Ammon's horn (tissue), 1 donor: ENCODE results near the gene GLA.

Source experiments
- DNase-seq: peaks from one replicate; pipeline ENCODE4 v3.0.0-alpha.2; 2016; ENCODE audit warnings: low spot score

Gene GLA

GRCh38 chrX:101407748-101408531, at the start of gene GLA, which contains the start of gene HNRNPH2:
GLA (minus strand) TSS chrX:101407925; CDS start chrX:101407903, 22 bp downstream.
HNRNPH2 (plus strand) TSS chrX:101408222; CDS start chrX:101411989, 3,767 bp downstream.
- DNase-seq, result peak; percentile 96

GRCh38 chrX:101452056-101452455, 44.3 kb upstream of the GLA start:
- DNase-seq, result no peak

DNA sequence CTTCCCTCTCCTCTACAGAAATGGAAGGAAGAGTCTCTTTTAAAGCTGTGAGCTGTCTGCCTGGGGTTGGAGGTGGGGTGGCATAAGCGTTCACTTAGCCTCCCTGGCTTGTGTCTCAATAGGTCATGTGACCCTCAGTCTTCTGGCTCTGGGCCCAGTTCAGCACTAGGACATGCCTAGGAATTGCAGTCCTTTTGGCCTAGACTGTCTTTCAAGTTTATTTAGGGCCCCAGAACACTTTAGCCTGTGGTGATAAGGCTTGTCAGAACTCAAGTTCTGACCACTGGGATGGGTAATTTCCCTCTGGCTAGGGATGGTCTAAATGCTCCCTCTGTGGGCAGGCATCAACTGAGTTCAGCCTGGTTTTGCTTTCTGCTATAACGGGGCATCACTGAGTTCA, 43.2 kb upstream of the GLA start:
- no peak for DNase-seq

DNA sequence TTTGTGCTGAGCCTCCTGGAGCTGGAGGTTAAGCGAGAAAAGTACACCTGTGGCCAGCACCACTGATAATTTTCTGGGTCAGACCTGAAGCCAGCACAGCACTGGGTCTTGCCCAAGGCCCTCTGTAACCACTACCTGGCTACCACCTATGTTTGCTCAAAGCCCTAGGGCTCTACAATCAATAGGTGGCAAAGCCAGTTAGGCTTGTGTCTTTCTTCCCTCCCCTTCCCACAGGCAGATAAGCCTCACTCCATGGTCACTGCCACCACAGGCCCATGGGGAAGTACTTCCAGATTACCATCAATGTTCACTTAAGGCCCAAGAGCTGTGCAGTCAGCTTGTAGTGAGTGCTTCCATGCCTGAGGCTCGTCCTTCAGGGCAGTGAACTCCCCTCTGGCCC, 42.4 kb upstream of the GLA start:
- DNase-seq, result no peak

- DNase-seq, result no peak
Measured at GRCh38 chrX:101449279-101449678, 41.6 kb upstream of the GLA start.

GRCh38 chrX:101442085-101442484, 34.4 kb upstream of the GLA start:
- DNase-seq, result no peak

DNA sequence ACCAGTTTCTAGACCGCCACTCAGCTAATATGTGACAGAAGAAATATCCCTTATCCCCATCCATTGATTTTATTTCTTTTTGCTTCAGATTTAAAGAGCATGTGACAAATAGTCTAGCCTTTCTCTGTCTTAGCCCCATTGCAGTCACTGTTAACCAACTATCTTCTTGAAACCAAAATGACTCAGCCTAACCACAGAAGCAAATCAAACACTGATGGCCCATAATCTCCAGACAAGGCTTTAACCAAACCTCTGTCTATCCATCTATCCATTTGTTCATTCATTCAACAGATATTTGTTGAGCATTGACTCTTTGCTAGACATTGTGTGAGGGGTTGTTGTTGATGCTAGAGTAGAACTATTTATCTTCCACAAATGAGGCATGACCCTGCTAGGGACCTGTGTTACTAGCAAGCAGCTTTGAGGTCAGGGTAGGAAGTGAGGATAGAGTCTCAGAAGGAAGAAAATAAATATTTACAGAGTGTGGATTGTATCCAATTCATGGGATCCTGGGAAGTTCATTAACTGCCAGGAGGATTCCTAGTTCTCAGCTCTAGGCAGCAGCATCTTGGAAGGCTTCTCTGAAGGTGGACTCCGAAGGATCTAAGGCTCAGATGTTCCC, 22.8 kb upstream of the GLA start:
- DNase-seq, result no peak

DNA sequence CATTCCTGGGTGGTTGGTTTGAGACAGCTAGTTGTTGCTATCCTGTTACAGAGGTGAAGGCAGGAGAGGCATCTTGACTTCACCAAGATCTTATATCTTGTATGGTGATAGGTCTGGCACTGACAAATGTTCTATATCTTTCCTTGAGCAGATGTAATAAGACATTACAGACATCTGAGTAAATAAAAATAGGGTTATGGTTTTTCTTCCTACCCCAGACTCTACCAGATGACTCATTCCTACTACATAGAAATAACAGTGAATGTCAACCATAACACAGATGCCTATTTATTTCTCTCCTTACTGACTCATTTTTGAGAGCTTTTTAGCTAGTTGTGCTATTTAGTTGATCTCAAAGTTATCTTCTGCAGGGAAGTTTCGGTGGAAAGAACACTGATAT, 22.2 kb upstream of the GLA start:
- DNase-seq, result no peak

GRCh38 chrX:101427954-101428353, 20.2 kb upstream of the GLA start:
- DNase-seq, result no peak

GRCh38 chrX:101419489-101419888, 11.8 kb upstream of the GLA start:
- no peak for DNase-seq

DNA sequence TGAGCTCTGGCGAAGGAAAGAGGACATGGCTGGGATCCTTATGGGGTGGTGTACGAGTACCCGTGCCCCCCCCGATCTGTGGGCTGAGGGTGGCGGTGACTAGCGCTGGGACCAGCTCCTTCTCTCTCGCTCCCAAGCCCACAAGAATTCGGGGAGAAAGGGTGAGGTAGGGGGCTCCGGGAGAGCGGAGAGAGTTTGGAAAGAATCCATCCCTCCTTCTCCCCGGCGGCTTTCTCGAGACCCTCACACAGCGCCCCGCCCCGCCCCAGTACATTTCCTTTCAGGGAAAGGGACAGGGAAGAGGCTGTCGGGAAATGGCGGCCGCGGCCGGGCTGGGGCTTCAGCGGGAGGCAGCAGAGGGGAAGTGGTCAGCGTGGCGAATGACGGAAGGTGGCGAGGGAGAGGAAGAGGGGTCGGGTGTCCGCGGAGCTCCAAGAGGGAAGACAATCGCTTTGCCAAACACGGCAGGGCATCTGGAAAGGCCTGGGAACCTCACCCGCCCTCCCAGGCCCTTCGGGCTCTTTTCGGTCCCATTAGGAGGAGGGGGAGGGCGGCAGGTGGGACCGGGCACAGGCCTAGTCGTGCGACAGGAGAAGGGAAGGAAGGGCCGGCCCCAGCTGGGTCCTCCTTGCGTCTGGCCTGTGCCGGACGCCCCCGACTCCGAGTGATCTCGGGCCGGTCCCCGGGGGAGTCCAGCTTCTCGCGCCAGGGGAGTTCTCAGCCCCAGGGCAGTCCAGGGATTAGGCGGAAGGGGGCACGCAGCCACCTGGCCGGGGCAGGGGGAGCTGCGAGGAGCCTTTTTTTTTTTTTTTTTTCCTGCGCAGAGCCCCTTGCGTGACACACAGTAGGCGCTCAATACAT, 10.5 kb upstream of the GLA start:
- peak; percentile 54 for DNase-seq

DNA sequence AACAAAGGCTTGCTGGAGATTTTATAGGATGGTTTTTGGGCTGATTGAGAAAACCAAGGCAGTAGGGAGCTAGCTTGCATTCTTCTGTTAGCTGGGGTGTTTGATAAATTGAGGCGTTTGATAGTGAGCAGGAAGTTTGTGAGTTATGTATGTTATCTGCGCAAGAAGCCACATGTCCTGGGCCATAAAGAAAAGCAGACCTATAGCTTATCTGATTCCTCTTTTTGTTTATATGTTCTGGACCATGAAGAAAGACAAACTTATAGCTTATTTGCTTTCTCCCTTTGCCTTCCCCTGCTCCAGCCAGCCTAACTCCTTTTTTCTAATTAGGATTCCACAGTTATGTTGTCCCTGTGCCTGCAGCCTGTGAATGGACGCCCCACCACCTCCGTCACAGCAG, 9.5 kb upstream of the GLA start:
- no peak for DNase-seq

GRCh38 chrX:101416691-101417090, 9.0 kb upstream of the GLA start:
- DNase-seq, result no peak

- peak; percentile 75 for DNase-seq
Measured at GRCh38 chrX:101415180-101416145, 7.7 kb upstream of the GLA start.

DNA sequence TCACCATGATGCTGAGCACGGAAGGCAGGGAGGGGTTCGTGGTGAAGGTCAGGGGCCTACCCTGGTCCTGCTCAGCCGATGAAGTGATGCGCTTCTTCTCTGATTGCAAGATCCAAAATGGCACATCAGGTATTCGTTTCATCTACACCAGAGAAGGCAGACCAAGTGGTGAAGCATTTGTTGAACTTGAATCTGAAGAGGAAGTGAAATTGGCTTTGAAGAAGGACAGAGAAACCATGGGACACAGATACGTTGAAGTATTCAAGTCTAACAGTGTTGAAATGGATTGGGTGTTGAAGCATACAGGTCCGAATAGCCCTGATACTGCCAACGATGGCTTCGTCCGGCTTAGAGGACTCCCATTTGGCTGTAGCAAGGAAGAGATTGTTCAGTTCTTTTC, 4.3 kb upstream of the GLA start:
- no peak for DNase-seq

DNA sequence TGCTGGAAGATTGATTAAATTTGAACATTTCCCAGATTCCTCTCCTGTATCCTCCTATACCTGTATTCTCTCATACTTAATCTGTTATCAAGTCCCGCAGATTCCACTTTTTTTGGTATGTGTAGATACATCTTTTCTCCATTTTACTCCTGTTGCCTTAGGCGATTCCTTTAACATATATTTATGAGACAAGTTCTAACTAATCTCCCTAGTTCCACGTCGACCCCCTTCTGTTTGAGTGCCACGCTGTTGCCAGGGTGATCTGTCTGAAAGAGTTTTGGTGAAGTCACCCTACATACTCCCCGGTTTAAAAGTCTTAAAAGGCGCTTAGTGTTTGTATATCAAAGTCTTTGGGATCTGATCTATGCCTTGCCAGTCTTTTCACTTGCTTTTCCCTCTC, 2.7 kb upstream of the GLA start:
- no peak for DNase-seq

- no peak for DNase-seq
Measured at GRCh38 chrX:101409043-101409442, 1.3 kb upstream of the GLA start.

DNA sequence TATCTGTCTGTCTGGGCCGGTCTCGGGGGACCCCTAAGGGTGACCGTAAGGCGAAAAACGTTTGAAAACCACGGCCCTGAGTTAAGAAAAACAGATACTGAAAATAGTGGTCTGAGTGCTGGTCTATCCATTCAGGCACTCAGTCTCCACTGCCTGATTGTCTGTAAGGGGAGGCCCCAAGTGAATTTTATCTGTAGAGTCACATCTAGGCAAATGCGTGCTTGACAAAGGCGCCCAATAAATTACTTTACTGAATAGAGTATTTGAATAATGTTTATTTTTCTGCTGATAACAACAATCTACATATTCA, 762 bp upstream of the GLA start:
- no peak for DNase-seq

GRCh38 chrX:101407167-101407747, 468 bp downstream of the GLA start:
- no peak for DNase-seq

- no peak for DNase-seq
Measured at GRCh38 chrX:101399825-101400224, 7.9 kb downstream of the GLA start.

- DNase-seq, result no peak
Measured at GRCh38 chrX:101398694-101399093, 9.0 kb downstream of the GLA start.
